ENCODE data around the gene RNU4-1. TPM values are rescaled to one million over a fixed set of nuclear protein-coding genes. Genes with fewer than 3 reads are reported as not detected.
A peak's percentile ranks its signal among the peaks of the same experiment; 100 is the strongest.

Gene RNU4-1
- total and polyA plus RNA-seq, 2 experiments from 2014 or later = 6.0 TPM; not detected in 1

DNA sequence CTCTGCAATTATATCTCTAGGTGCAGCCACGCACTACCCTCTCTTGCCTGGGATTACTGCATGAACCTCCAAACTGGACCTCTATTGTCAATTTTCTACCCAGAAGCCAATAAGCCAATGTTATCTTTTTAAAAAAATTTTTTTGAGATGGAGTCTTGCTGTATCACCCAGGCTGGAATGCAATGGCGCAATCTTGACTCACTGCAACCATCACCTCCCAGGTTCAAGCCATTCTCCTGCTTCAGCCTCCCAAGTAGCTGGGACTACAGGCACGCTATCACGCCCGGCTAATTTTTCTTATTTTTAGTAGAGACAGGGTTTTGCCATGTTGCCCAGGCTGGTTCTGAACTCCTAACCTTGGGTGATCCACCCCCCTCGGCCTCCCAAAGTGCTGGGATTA lies 16.3 kb downstream of the RNU4-1 start:
- no peak for ATAC-seq
- peaks cover 26% of the 10 kb centered on the region for H3K9me3 Mint-ChIP-seq
- Histone ChIP-seq H3K4me3 (no peak overlapping the region), H3K36me3 (ENCODE audit: insufficient read depth) (no peaks in the 10 kb centered on the region), H3F3A (replicated peaks; ENCODE audit: low read depth) (no peaks in the 10 kb centered on the region), H2AFZ (no peak overlapping the region), H3K9me2 (ENCODE audit: insufficient read depth) (no peaks in the 10 kb centered on the region), H3K27ac (ENCODE audit: low read depth) (no peak overlapping the region), H3K79me2 (replicated peaks; ENCODE audit: insufficient read depth) (no peaks in the 10 kb centered on the region), H3K4me1 (ENCODE audit: insufficient read depth) (no peaks in the 10 kb centered on the region), H3K27me3 (ENCODE audit: insufficient read depth) (no peaks in the 10 kb centered on the region), H4K20me1 (replicated peaks; ENCODE audit: insufficient read depth) (no peaks in the 10 kb centered on the region), H3K4me2 (no peak overlapping the region)
- no peak overlapping the region for H3K4me3 Mint-ChIP-seq
- H3K4me1 Mint-ChIP-seq = no peaks in the 10 kb centered on the region
- TF ChIP-seq EZH2 (IDR thresholded peaks at IDR 0.05; ENCODE audit: low read depth, unreplicated experiment) = no peak
- TF ChIP-seq, protein P1, sequence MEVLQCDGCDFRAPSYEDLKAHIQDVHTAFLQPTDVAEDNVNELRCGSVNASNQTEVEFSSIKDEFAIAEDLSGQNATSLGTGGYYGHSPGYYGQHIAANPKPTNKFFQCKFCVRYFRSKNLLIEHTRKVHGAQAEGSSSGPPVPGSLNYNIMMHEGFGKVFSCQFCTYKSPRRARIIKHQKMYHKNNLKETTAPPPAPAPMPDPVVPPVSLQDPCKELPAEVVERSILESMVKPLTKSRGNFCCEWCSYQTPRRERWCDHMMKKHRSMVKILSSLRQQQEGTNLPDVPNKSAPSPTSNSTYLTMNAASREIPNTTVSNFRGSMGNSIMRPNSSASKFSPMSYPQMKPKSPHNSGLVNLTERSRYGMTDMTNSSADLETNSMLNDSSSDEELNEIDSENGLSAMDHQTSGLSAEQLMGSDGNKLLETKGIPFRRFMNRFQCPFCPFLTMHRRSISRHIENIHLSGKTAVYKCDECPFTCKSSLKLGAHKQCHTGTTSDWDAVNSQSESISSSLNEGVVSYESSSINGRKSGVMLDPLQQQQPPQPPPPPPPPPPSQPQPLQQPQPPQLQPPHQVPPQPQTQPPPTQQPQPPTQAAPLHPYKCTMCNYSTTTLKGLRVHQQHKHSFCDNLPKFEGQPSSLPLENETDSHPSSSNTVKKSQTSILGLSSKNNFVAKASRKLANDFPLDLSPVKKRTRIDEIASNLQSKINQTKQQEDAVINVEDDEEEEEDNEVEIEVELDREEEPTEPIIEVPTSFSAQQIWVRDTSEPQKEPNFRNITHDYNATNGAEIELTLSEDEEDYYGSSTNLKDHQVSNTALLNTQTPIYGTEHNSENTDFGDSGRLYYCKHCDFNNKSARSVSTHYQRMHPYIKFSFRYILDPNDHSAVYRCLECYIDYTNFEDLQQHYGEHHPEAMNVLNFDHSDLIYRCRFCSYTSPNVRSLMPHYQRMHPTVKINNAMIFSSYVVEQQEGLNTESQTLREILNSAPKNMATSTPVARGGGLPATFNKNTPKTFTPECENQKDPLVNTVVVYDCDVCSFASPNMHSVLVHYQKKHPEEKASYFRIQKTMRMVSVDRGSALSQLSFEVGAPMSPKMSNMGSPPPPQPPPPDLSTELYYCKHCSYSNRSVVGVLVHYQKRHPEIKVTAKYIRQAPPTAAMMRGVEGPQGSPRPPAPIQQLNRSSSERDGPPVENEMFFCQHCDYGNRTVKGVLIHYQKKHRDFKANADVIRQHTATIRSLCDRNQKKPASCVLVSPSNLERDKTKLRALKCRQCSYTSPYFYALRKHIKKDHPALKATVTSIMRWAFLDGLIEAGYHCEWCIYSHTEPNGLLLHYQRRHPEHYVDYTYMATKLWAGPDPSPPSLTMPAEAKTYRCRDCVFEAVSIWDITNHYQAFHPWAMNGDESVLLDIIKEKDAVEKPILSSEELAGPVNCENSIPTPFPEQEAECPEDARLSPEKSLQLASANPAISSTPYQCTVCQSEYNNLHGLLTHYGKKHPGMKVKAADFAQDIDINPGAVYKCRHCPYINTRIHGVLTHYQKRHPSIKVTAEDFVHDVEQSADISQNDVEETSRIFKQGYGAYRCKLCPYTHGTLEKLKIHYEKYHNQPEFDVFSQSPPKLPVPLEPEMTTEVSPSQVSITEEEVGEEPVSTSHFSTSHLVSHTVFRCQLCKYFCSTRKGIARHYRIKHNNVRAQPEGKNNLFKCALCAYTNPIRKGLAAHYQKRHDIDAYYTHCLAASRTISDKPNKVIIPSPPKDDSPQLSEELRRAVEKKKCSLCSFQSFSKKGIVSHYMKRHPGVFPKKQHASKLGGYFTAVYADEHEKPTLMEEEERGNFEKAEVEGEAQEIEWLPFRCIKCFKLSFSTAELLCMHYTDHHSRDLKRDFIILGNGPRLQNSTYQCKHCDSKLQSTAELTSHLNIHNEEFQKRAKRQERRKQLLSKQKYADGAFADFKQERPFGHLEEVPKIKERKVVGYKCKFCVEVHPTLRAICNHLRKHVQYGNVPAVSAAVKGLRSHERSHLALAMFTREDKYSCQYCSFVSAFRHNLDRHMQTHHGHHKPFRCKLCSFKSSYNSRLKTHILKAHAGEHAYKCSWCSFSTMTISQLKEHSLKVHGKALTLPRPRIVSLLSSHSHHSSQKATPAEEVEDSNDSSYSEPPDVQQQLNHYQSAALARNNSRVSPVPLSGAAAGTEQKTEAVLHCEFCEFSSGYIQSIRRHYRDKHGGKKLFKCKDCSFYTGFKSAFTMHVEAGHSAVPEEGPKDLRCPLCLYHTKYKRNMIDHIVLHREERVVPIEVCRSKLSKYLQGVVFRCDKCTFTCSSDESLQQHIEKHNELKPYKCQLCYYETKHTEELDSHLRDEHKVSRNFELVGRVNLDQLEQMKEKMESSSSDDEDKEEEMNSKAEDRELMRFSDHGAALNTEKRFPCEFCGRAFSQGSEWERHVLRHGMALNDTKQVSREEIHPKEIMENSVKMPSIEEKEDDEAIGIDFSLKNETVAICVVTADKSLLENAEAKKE (CRISPR knock-in tag; IDR thresholded peaks at IDR 0.05) = no peak
- TF ChIP-seq NANOG (IDR thresholded peaks at IDR 0.05; ENCODE audit: borderline replicate concordance) = no peak
- H3K27me3 Mint-ChIP-seq (ENCODE audit: insufficient read depth, low read depth, poor library complexity) = peaks cover 4% of the 10 kb centered on the region
- H3K36me3 Mint-ChIP-seq (ENCODE audit: low read depth) = peaks cover 9% of the 10 kb centered on the region
- DNase-seq (ENCODE audit: low spot score) = no peak
- no peak overlapping the region for H3K27ac Mint-ChIP-seq

GRCh38 chr12:120267736-120268135 lies 25.3 kb downstream of the RNU4-1 start:
- H3K27ac Mint-ChIP-seq = no peak overlapping the region; the same call in 1 of the 2 replicates
- H3K4me3 Mint-ChIP-seq = no peak overlapping the region

More at GRCh38 chr12:120267736-120268135, 25.3 kb downstream of the RNU4-1 start:
- peaks cover 15% of the 10 kb centered on the region for H4K20me1 ChIP-seq (replicated peaks; ENCODE audit: insufficient read depth)
- no peaks in the 10 kb centered on the region; the same call in 2 of the 3 replicates for H3K36me3 Mint-ChIP-seq (ENCODE audit: low read depth)
- no peak for TF ChIP-seq NANOG (IDR thresholded peaks at IDR 0.05; ENCODE audit: borderline replicate concordance)
- TF ChIP-seq, protein P1 (CRISPR knock-in tag; IDR thresholded peaks at IDR 0.05) = no peak
- H3K9me2 ChIP-seq (ENCODE audit: insufficient read depth) = no peaks in the 10 kb centered on the region
- no peaks in the 10 kb centered on the region for H3K36me3 ChIP-seq (ENCODE audit: insufficient read depth)
- no peak for ATAC-seq
- H3K4me2 ChIP-seq = no peak overlapping the region
- peaks cover 24% of the 10 kb centered on the region for H3K79me2 ChIP-seq (replicated peaks; ENCODE audit: insufficient read depth)
- peaks cover 28% of the 10 kb centered on the region for H3K4me1 ChIP-seq (ENCODE audit: insufficient read depth)
- H3K9me3 Mint-ChIP-seq = no peaks in the 10 kb centered on the region
- peaks cover 22% of the 10 kb centered on the region for H3F3A ChIP-seq (replicated peaks; ENCODE audit: low read depth)
- H3K27me3 ChIP-seq (ENCODE audit: insufficient read depth) = no peaks in the 10 kb centered on the region
- peaks cover 6% of the 10 kb centered on the region for H3K27me3 Mint-ChIP-seq (ENCODE audit: insufficient read depth, low read depth, poor library complexity)
- peak overlapping the region; percentile 39; the same call in 1 of the 2 replicates for H2AFZ ChIP-seq
- peak overlapping the region; percentile 42; the same call in 1 of the 2 replicates for H3K27ac ChIP-seq (ENCODE audit: low read depth)
- H3K4me3 ChIP-seq = no peak overlapping the region
- DNase-seq (ENCODE audit: low spot score) = no peak
- peaks cover 36% of the 10 kb centered on the region for H3K4me1 Mint-ChIP-seq

Data from GM23338 (cell line).